Lower leg skin (tissue), 3 donors: Measurements from ENCODE around the gene HELT.

Experiments
- POLR2A ChIP-seq, 2 donors: fragments of 450-650 bp; IDR thresholded peaks; one replicate each; pipeline ENCODE4 v1.6.1; 2016 to 2017; ENCODE audit warnings: antibody characterized with exemption in 2 of 2, mild to moderate bottlenecking in 1 of 2, moderate library complexity in 1 of 2
- TF ChIP-seq, protein P1 (sequence below), 3 donors: fragments of 450-650 bp; IDR thresholded peaks; one replicate each; pipeline ENCODE4 v1.5.1; 2016; ENCODE audit warnings: antibody characterized with exemption in 3 of 3, mild to moderate bottlenecking in 3 of 3, moderate library complexity in 2 of 3

DNA sequence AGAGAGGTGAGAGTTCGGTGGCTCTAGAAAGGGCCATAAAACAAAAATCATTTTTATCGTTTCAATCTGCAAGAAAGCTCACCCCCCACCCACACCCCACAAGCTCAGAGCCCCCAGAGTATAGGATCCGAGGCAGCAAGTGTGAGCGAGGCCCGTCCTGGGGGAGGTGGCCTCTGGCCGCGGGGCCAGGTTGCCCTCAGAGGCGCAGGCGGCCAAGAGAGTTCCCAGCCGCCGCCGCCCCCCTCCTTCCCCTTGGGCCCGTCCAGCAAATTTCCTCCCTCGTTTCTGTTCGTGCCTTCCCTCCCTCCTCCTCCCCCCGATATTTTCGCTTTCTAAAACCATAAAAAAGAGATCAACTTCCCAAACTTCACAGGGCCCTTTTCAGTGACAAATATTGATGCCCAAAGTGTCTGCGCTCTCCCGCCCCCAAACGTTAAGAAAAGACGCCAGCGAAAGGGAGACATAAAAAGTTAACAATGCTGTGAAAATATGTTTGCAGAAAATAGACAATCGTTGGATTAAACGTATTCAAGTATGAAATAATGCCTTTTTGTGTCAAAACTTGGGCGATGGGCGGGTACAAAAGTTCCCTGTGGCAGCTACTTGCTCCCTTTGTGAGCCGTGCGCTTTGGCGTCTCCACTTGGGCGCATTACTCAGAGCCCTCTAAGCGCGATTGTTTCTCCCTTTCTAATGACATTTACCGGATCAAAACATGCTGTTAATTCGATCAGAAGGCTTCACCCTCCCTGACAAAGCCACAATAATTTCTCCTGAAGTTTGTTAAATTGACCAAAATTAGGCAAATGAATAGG is 1.1 kb upstream of the HELT start:
- TF ChIP-seq, protein P1, sequence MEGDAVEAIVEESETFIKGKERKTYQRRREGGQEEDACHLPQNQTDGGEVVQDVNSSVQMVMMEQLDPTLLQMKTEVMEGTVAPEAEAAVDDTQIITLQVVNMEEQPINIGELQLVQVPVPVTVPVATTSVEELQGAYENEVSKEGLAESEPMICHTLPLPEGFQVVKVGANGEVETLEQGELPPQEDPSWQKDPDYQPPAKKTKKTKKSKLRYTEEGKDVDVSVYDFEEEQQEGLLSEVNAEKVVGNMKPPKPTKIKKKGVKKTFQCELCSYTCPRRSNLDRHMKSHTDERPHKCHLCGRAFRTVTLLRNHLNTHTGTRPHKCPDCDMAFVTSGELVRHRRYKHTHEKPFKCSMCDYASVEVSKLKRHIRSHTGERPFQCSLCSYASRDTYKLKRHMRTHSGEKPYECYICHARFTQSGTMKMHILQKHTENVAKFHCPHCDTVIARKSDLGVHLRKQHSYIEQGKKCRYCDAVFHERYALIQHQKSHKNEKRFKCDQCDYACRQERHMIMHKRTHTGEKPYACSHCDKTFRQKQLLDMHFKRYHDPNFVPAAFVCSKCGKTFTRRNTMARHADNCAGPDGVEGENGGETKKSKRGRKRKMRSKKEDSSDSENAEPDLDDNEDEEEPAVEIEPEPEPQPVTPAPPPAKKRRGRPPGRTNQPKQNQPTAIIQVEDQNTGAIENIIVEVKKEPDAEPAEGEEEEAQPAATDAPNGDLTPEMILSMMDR (IDR thresholded peaks at IDR 0.05), result no peak
- no peak for TF ChIP-seq POLR2A (IDR thresholded peaks at IDR 0.05)
